NCI-H2081 (cell line): ENCODE data around the gene CCDC110.
"Not testable (repeated sequence)": the region's sequence is repeated elsewhere in the genome, so short reads cannot be mapped to it uniquely, and the experiment has no call there.

Experiments used
- DNase-seq, 2 experiments: peaks; one replicate each; lab custom pipeline; 2025; lab: John Stamatoyannopoulos, UW

The CCDC110 gene

DNA sequence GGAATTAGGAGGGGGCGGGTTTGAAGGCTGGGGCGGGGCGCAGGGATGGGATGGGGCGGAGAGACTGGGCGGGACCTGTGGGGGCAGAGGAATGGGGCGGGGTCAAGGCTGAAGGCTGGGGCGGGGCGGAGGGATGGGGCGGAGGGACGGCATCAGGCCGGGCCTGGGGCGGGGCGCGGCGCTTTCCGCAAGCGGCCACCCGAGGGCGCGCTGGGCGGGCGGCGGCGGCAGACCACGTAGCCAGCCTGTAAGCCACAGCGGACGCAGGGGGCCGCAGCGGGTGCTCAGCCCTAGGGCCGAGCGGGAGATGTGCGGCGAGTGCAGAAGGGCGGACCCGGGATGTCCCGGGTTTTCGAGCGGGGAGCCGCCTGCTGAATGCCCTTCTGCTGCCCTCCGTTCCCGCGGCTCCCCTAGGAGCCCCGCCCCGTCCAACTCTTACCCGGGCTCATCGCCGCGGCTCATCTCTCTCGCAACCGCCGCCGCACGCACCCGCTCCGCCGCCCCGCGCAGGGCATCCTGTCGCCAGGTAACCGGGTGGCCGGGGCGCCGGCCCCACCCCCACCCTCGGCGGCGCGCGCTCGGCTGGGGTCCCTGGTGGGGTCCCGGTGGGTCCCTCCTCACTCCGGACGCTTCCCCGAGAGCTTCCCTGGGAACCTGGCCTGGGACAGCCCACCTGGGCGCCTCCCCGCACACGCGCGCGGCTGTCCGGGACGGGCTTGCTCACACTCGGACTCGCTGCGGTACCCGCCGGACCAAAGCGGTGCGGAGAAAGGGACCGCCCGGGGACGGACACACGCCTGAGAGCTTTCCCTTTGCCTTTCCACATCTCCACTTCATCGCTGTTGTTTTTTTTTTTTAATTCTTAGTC is at the start of gene CCDC110:
CCDC110 (minus strand) TSS at position 499 of the 868 bp plus-strand sequence; CDS start at position 449, 50 bp downstream.
- DNase-seq = peak; percentile 71 to 80

GRCh38 chr4:185520119-185520518 is 48.6 kb upstream of the CCDC110 start:
- DNase-seq = no peak

- DNase-seq = no peak
Measured at GRCh38 chr4:185518494-185518893, 47.0 kb upstream of the CCDC110 start.

DNA sequence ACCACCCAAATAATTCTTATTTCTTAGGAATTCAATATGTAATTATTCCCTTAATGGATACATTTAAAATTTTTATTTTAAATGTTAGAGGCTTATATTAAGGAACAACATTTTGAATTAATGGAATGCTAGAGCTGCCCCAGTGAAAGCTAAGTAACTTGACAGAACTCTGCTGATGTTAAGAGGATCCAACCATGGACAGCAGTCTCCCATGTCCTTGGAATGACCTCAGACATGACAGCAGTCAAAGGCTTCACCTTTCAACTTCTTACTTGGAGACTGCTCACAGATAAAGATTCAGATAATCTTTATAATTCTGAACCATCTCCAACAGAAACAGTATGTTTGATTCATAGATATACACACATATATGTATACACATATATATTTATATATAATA is 46.5 kb upstream of the CCDC110 start:
- DNase-seq = no peak

DNA sequence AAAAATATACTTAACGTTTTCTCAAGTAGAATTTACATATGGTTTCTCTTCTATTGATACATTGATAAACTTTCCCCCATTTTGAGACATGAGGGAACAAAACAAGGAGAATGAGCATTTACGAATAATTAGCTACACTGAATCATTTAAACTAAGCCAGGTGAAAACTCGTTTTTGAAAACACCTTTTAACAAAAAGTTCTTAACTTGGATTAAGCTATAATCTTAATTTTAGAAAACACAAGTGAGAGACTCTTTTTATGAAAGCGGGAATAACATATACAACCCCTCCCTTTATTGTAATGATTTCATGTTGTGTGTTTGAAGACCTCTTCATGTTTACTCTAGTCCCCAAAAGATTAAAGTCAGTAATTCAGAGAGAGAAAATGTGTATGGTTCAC is 43.7 kb upstream of the CCDC110 start:
- DNase-seq = no peak

- no peak for DNase-seq
Measured at GRCh38 chr4:185514182-185514697, 42.7 kb upstream of the CCDC110 start.

- no peak for DNase-seq
Measured at GRCh38 chr4:185513489-185514181, 42.1 kb upstream of the CCDC110 start.

DNA sequence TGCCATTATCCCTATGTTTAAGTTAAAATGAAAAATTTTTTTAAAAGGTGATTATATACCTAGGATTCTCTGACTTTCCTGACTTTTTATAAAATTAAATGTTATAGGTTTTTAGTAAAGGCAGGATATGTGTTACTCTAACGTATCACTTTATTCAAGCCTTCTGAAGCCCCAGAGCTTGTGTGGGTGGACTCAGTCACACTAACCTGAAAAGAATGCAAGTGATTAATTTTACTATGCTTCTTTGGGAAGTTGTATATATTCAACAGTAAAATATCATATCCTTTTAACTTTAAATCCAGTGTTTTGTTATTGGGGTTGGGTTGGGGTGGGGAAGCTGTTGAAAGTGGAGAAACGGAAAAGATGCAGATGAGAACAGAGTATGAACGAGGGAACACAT is 41.0 kb upstream of the CCDC110 start:
- no peak for DNase-seq

- not testable (repeated sequence) for DNase-seq
Measured at GRCh38 chr4:185511243-185511642, 39.7 kb upstream of the CCDC110 start.

- no peak for DNase-seq
Measured at GRCh38 chr4:185510806-185511205, 39.3 kb upstream of the CCDC110 start.

GRCh38 chr4:185508181-185508580 is 36.6 kb upstream of the CCDC110 start:
- peak in 1 of 2 experiments; percentile 56 for DNase-seq

DNA sequence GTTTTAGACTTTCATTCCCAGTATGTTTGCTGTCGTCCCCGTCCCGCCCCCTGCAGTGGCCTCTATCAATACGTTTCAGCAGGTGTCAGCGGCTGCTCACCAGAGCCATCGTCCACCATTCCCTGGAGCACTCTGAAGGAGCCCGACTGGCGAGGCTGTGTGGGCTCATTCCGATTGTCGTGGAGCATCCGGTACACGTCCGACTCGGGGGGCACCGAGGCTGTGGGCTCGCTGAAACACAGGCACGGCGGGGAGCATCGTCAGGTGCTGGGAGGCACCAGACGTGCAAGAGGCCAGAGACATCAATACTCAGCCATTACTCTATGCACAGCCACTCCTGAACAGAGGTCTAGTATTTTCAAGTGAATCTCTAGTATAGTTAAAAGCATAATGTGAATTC is 34.9 kb upstream of the CCDC110 start:
- no peak for DNase-seq

GRCh38 chr4:185504098-185505047 is 32.8 kb upstream of the CCDC110 start:
- DNase-seq = peak in 1 of 2 experiments; percentile 17

GRCh38 chr4:185502386-185502785 is 30.9 kb upstream of the CCDC110 start:
- DNase-seq = no peak

DNA sequence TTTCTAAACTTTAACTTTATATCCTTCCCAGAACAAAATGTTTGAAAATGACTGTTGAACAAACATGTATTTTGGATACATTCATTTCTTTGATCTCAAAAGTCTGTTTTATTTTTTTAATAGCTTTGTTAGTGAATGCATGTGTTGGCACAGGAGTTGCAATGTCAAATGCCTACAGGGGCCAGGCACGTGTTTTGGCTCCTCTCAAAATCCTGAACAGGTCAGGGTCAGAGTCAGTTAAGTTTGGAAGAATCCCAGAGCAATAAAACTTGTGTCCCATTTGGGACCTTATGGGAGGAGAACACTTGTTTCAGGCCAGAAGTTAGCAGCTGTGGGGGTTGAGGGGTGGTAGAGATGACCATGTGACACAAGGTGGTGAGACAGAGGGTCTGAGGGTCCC is 29.0 kb upstream of the CCDC110 start:
- DNase-seq = no peak

DNA sequence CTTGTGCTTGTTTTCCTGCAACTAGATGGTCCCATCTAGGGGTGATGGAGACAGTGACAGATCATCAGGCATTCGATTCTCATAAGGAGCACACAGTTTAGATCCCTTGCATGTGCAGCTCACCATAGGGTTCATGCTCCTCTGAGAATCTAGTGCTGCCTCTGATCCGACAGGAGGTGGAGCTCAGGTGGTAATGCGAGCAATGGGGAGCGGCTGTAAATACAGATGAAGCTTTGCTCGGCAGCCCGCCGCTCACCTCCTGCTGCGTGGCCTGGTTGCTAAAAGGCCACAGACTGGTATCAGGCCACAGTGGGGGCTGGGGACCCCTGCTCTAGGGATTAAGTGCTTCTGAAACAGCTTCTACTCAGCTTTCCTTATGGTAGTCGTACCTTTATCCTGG is 28.5 kb upstream of the CCDC110 start:
- no peak for DNase-seq

DNA sequence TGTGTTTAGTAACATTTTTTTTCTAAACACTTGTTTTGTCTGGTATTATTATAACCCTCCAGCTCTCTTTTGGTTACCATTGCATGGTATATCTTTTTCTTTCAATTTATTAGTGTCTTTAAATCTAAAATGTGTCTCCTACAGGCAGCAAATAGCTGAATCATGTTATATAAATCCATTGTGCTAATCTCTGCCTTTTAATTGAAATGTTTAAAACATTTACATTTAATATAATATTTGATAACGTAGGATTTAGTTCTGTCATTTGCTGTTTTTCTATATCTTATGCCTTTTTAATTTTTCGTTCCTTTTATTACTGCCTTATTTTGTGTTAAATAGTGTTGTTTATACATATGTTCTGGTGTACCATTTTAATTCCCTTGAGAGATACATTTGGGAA is 17.1 kb upstream of the CCDC110 start:
- no peak for DNase-seq

DNA sequence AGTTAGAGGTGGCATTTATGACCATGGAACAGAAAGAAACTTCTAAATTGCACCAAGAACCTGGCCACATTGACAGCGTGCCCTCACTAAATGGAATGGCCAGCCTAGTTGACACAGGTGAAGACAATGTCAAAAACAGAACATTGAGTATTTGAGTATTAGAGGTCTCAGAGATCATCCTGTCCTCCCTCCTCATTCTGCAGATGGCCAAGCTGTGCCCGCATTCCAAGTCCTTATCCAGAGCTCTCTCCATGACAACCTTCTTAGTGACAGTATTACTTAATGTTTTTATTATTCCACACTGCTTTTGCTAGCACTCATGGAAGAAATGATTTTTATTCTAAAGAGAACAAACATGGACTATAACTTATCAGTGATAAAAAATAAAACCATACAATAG is 9.9 kb upstream of the CCDC110 start:
- no peak for DNase-seq

DNA sequence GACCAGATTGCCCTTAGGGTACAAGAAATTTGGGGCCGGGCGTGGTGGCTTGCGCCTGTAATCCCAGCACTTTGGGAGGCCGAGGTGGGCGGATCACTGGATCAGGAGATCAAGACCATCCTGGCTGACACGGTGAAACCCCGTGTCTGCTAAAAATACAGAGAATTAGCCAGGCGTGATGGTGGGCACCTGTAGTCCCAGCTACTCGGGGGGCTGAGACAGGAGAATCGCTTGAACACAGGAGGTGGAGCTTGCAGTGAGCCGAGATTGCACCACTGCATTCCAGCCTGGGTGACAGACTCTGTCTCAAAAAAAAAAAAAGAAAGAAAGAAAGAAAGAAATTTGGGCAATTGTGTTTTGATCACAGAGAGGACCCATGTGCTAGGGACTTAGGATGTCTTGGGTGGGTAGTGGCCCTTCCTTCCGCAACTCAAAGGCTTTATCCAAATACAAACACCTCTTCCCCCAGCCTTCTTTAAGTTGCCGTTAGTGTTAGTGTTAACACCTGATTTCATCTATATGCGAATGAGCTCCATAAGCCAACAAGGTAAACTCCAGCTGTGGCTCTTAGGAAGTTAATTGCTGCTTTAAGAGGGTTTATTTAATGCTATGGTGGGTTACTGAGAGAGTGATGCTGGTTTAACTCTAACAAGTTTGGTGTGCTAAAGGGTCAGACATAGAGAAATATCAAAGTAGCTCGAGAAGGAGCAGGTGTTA is 8.6 kb upstream of the CCDC110 start:
- no peak for DNase-seq

DNA sequence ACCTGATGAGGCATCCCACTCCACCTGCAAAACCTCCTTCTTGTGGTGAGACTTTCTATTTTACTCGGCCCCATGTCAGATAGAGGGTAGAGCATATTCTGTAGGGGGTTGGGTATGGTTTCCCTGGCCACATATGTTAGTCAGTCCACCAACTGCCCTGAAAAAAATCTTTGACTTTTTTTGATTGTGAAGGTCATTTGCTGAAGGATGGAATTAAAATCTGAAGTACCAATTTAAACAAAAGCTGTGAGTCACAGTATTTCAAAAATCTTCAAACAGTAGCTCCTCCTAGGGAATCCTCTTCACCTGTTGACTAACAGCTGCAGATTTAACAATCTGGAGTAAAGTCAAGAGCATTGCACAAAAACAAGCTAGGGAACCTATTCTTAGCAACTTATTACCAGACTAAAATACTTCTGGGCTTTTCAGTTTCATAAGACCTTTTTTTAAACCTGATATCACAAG is 8.0 kb upstream of the CCDC110 start:
- DNase-seq = no peak

- no peak for DNase-seq
Measured at GRCh38 chr4:185473247-185473646, 1.7 kb upstream of the CCDC110 start.
